CD4-positive, alpha-beta T cell treated with Interleukin-6 for 4 hours (primary cell): Measurements from ENCODE around the gene AEBP2.
"Not testable (repeated sequence)": the region's sequence is repeated elsewhere in the genome, so short reads cannot be mapped to it uniquely, and the experiment has no call there.

Experiments
- DNase-seq: peaks from one replicate; pipeline ENCODE4 v3.0.0-alpha.2; 2020; ENCODE audit warnings: mixed read lengths

AEBP2 gene

GRCh38 chr12:19518209-19518608, 78.9 kb downstream of the AEBP2 start:
- no peak for DNase-seq

GRCh38 chr12:19520646-19521415, 81.5 kb downstream of the AEBP2 start:
- DNase-seq = no peak

GRCh38 chr12:19525274-19525673, 86.0 kb downstream of the AEBP2 start:
- no peak for DNase-seq

GRCh38 chr12:19527866-19528265, 88.6 kb downstream of the AEBP2 start:
- no peak for DNase-seq

GRCh38 chr12:19528750-19529149, 89.5 kb downstream of the AEBP2 start:
- DNase-seq = no peak

GRCh38 chr12:19529951-19530636, 90.8 kb downstream of the AEBP2 start:
- DNase-seq = no peak

- DNase-seq = no peak
Observed at GRCh38 chr12:19530637-19531023, 91.3 kb downstream of the AEBP2 start.

GRCh38 chr12:19533567-19533966, 94.3 kb downstream of the AEBP2 start:
- DNase-seq = no peak

- DNase-seq = no peak
Observed at GRCh38 chr12:19539071-19539470, 99.8 kb downstream of the AEBP2 start.

GRCh38 chr12:19539836-19540235, 100.5 kb downstream of the AEBP2 start:
- no peak for DNase-seq

GRCh38 chr12:19542606-19543005, 103.3 kb downstream of the AEBP2 start:
- DNase-seq = no peak

- DNase-seq = no peak
Observed at GRCh38 chr12:19544353-19544752, 105.1 kb downstream of the AEBP2 start.

- no peak for DNase-seq
Observed at GRCh38 chr12:19545301-19545700, 106.0 kb downstream of the AEBP2 start.

GRCh38 chr12:19546027-19546426, 106.7 kb downstream of the AEBP2 start:
- DNase-seq = no peak

- DNase-seq = no peak
Observed at GRCh38 chr12:19546611-19547162, 107.4 kb downstream of the AEBP2 start.

- DNase-seq = no peak
Observed at GRCh38 chr12:19547271-19547671, 108.0 kb downstream of the AEBP2 start.

GRCh38 chr12:19548834-19549233, 109.5 kb downstream of the AEBP2 start:
- DNase-seq = no peak

- no peak for DNase-seq
Observed at GRCh38 chr12:19550626-19551025, 111.3 kb downstream of the AEBP2 start.

GRCh38 chr12:19552441-19553097, 113.3 kb downstream of the AEBP2 start:
- not testable (repeated sequence) for DNase-seq

- DNase-seq = no peak
Observed at GRCh38 chr12:19553175-19553574, 113.9 kb downstream of the AEBP2 start.

GRCh38 chr12:19561411-19561961, 122.2 kb downstream of the AEBP2 start:
- no peak for DNase-seq
